Parathyroid adenoma (tissue), 2 donors: ENCODE data around the gene MIDN.
"Not testable (repeated sequence)": the region's sequence is repeated elsewhere in the genome, so short reads cannot be mapped to it uniquely, and the experiment has no call there.

Experiments
- H2AFZ ChIP-seq: fragments of 300-600 bp; sonication (generic); one replicate; pipeline ENCODE4 v1.7.0; 2017; ENCODE audit warnings: antibody characterized with exemption, mild to moderate bottlenecking
- H3K27ac ChIP-seq: fragments of 300-600 bp; sonication (generic); one replicate; pipeline ENCODE4 v1.7.0; 2017
- H3K27me3 ChIP-seq: fragments of 300-600 bp; sonication (generic); one replicate; pipeline ENCODE4 v1.7.0; 2017; ENCODE audit warnings: low read length; ENCODE audit not compliant: control insufficient read depth, insufficient read depth
- H3K36me3 ChIP-seq: fragments of 300-600 bp; sonication (generic); one replicate; pipeline ENCODE4 v1.7.0; 2017; ENCODE audit warnings: low read length; ENCODE audit not compliant: control insufficient read depth, insufficient read depth
- H3K4me1 ChIP-seq: fragments of 300-600 bp; sonication (generic); one replicate; pipeline ENCODE4 v1.7.0; 2017; ENCODE audit warnings: control low read depth
- H3K4me2 ChIP-seq: fragments of 300-600 bp; sonication (generic); one replicate; pipeline ENCODE4 v1.7.0; 2017; ENCODE audit warnings: low read length
- H3K4me3 ChIP-seq: fragments of 300-600 bp; sonication (generic); one replicate; pipeline ENCODE4 v1.7.0; 2017; ENCODE audit warnings: low read depth, low read length
- H3K79me2 ChIP-seq: fragments of 300-600 bp; sonication (generic); one replicate; pipeline ENCODE4 v1.7.0; 2017; ENCODE audit warnings: control low read depth
- H3K9ac ChIP-seq: fragments of 300-600 bp; sonication (generic); one replicate; pipeline ENCODE4 v1.7.0; 2017; ENCODE audit warnings: mild to moderate bottlenecking
- H3K9me3 ChIP-seq: fragments of 300-600 bp; sonication (generic); one replicate; pipeline ENCODE4 v1.7.0; 2017; ENCODE audit warnings: low read length; ENCODE audit not compliant: control insufficient read depth
- TF ChIP-seq, protein P1 (sequence below): fragments of 300-600 bp; sonication (generic); IDR thresholded peaks from one replicate; pipeline ENCODE4 v1.7.0; 2017; ENCODE audit warnings: antibody characterized with exemption, mild to moderate bottlenecking
- donor health status: primary hyperparathyroidism.

Gene MIDN

DNA sequence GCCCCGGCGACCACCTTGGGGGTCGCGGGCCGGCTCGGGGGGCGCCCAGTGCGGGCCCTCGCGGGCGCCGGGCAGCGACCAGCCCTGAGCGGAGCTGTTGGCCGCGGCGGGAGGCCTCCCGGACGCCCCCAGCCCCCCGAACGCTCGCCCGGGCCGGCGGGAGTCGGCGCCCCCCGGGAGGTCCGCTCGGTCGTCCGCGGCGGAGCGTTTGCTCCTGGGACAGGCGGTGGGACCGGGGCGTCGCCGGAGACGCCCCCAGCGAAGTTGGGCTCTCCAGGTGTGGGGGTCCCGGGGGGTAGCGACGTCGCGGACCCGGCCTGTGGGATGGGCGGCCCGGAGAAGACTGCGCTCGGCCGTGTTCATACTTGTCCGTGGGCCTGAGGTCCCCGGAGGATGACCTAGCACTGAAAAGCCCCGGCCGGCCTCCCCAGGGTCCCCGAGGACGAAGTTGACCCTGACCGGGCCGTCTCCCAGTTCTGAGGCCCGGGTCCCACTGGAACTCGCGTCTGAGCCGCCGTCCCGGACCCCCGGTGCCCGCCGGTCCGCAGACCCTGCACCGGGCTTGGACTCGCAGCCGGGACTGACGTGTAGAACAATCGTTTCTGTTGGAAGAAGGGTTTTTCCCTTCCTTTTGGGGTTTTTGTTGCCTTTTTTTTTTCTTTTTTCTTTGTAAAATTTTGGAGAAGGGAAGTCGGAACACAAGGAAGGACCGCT is 42.1 kb upstream of the MIDN start:
- Histone ChIP-seq H3K4me2 (peak overlapping the region; percentile 98), H3K9me3 (no peaks in the 10 kb centered on the region), H3K79me2 (peaks cover 28% of the 10 kb centered on the region), H3K4me3 (peak overlapping the region; percentile 76), H2AFZ (peak overlapping the region; percentile 5), H3K4me1 (peaks cover 6% of the 10 kb centered on the region), H3K27ac (peak overlapping the region; percentile 68), H3K27me3 (no peaks in the 10 kb centered on the region), H3K9ac (no peak overlapping the region), H3K36me3 (no peaks in the 10 kb centered on the region)
- TF ChIP-seq, protein P1, sequence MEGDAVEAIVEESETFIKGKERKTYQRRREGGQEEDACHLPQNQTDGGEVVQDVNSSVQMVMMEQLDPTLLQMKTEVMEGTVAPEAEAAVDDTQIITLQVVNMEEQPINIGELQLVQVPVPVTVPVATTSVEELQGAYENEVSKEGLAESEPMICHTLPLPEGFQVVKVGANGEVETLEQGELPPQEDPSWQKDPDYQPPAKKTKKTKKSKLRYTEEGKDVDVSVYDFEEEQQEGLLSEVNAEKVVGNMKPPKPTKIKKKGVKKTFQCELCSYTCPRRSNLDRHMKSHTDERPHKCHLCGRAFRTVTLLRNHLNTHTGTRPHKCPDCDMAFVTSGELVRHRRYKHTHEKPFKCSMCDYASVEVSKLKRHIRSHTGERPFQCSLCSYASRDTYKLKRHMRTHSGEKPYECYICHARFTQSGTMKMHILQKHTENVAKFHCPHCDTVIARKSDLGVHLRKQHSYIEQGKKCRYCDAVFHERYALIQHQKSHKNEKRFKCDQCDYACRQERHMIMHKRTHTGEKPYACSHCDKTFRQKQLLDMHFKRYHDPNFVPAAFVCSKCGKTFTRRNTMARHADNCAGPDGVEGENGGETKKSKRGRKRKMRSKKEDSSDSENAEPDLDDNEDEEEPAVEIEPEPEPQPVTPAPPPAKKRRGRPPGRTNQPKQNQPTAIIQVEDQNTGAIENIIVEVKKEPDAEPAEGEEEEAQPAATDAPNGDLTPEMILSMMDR, result no peak

DNA sequence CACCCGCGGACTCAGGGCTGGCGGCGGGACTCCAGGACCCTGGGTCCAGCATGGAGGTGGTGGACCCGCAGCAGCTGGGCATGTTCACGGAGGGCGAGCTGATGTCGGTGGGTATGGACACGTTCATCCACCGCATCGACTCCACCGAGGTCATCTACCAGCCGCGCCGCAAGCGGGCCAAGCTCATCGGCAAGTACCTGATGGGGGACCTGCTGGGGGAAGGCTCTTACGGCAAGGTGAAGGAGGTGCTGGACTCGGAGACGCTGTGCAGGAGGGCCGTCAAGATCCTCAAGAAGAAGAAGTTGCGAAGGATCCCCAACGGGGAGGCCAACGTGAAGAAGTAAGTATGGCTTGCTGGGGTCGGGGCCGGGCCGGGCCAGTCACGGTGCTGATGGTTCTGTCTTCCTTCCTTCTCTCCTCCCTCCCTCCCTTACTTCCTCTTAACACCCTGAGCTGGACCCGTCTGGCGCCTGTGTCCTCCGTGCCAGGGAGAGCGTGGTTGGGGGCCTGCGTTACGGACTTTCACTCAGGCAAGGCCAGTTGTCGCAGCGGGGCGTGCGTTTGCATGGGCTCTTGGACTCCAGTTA is 41.4 kb upstream of the MIDN start:
- H3K9me3 ChIP-seq, result no peaks in the 10 kb centered on the region
- H3K27ac ChIP-seq, result peak overlapping the region; percentile 68
- peaks cover 34% of the 10 kb centered on the region for H3K79me2 ChIP-seq
- no peaks in the 10 kb centered on the region for H3K27me3 ChIP-seq
- H3K4me2 ChIP-seq, result peak overlapping the region; percentile 98
- H3K9ac ChIP-seq, result peak overlapping the region; percentile 29
- H2AFZ ChIP-seq, result no peak overlapping the region
- TF ChIP-seq, protein P1, result no peak
- H3K36me3 ChIP-seq, result no peaks in the 10 kb centered on the region
- H3K4me3 ChIP-seq, result peak overlapping the region; percentile 76
- peaks cover 6% of the 10 kb centered on the region for H3K4me1 ChIP-seq

DNA sequence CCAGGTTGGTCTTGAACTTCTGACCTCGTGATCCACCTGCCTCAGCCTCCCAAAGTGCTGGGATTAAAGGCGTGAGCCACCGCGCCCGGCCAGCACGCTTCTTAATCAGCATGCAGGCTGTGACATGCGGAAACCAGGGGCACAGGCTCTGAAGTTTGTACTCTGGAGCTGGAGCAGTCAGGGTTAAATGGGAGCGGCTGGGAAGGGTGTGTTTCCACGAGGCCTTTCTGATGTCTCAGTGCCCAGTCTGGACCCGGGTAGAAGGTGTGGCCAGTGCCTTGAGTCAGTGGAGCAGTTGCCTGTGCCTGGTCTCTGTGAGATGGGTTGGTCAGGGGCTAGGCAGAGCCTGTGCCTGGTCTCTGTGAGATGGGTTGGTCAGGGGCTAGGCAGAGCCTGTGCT is 39.6 kb upstream of the MIDN start:
- not testable (repeated sequence) for H3K36me3 ChIP-seq, H3K4me3 ChIP-seq, H3K9ac ChIP-seq, H3K9me3 ChIP-seq, H3K4me1 ChIP-seq, H3K27ac ChIP-seq, H2AFZ ChIP-seq, H3K27me3 ChIP-seq
- Histone ChIP-seq H3K4me2 (peak overlapping the region; percentile 22), H3K79me2 (peaks cover 47% of the 10 kb centered on the region)

DNA sequence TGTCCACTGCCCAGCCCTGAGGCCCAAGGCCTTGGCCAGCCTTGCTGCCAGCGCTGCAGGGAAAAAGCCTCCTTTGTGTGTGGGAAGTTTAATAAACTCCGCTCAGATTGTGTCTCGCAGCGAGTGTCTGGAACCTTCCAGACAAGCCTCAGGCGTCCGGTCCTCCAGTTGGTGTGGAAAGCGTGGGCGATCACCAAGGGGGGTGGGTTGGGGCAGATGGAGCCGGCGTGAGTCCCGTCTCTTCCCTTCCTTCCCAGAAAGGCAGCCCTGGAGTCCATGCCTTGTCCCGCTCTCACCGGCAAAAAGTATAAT is 38.2 kb upstream of the MIDN start:
- Histone ChIP-seq H3K9ac (no peak overlapping the region), H3K36me3 (no peaks in the 10 kb centered on the region), H3K27ac (no peak overlapping the region), H3K4me3 (no peak overlapping the region), H3K27me3 (no peaks in the 10 kb centered on the region), H3K4me2 (no peak overlapping the region), H3K9me3 (no peaks in the 10 kb centered on the region), H3K79me2 (peaks cover 59% of the 10 kb centered on the region), H3K4me1 (peaks cover 15% of the 10 kb centered on the region), H2AFZ (no peak overlapping the region)
- TF ChIP-seq, protein P1, result no peak

DNA sequence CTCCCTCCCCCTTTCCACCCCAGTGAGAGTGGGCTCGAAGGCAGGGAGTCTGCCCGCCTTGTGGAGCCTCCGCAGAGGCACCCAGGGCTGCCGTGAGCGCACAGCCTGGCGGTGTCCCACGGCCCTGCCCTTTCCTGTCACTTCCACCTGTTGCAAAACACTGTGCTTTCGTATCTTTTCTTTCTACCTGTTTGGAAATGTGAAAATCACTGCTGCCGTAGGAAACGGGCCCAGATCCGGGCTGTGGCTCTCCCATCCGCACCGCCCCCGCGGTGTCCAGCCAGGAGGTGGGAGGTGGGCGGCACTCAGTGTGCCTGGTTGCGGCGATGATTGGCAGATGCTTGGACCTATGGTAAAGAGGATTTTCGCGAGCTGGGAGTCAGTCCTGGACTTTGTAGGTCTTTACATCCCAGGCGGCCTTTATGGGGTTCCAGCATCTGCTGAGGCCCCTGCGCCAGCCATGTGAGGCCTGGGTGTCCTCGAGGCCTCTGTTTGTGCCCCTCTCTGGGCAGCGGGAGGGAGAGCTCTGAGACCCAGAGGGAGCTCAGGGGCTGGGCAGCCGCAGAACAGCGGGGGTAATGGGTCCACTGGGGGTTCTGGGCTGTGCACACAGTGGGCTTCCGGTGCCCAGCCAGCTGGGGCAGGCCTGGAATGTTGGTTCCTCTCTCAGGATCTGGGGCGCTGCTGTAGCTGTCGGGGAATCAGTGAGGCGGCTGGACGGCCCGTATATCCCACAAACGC is 36.7 kb upstream of the MIDN start:
- Histone ChIP-seq H3K9ac (no peak overlapping the region), H3K27me3 (no peaks in the 10 kb centered on the region), H3K4me1 (peaks cover 20% of the 10 kb centered on the region), H3K79me2 (peaks cover 66% of the 10 kb centered on the region), H3K27ac (no peak overlapping the region), H3K9me3 (no peaks in the 10 kb centered on the region), H2AFZ (no peak overlapping the region), H3K36me3 (no peaks in the 10 kb centered on the region), H3K4me2 (no peak overlapping the region), H3K4me3 (no peak overlapping the region)
- TF ChIP-seq, protein P1, result no peak
